Liver (tissue), 9 donors: Measurements from ENCODE around the gene ADAMTS15. TPM values are rescaled to one million over a fixed set of nuclear protein-coding genes. Genes with fewer than 3 reads are reported as not detected.

Source experiments
- DNase-seq: peaks from one replicate; pipeline ENCODE4 v3.0.0-alpha.2; 2017; ENCODE audit warnings: low spot score
- H3K27ac ChIP-seq, 2 donors: one replicate each; pipeline ENCODE4 v1.7.0; 2013; ENCODE audit warnings: inconsistent platforms in 2 of 2, low read length in 2 of 2, control low read depth in 1 of 2, low read depth in 1 of 2, mild to moderate bottlenecking in 1 of 2
- H3K27me3 ChIP-seq, 4 donors: one replicate each; pipeline versions ENCODE4 v1.6.1 to v1.7.0; 2013; ENCODE audit warnings: low read length in 3 of 4, inconsistent platforms in 1 of 4, mild to moderate bottlenecking in 1 of 4, moderate library complexity in 1 of 4; ENCODE audit not compliant: control insufficient read depth in 4 of 4, insufficient read depth in 4 of 4
- H3K36me3 ChIP-seq, 4 donors: one replicate each; pipeline versions ENCODE4 v1.6.1 to v1.7.0; 2013; ENCODE audit warnings: low read length in 3 of 4, mild to moderate bottlenecking in 3 of 4, low read depth in 1 of 4, moderate library complexity in 1 of 4; ENCODE audit not compliant: control insufficient read depth in 4 of 4, insufficient read depth in 3 of 4
- H3K4me1 ChIP-seq, 4 donors: one replicate each; pipeline versions ENCODE4 v1.6.1 to v1.7.0; 2013; ENCODE audit warnings: low read length in 3 of 4, mild to moderate bottlenecking in 3 of 4, moderate library complexity in 1 of 4; ENCODE audit not compliant: control insufficient read depth in 4 of 4, insufficient read depth in 4 of 4
- H3K4me3 ChIP-seq, 3 donors: one replicate each; pipeline versions ENCODE4 v1.6.1 to v1.7.0; 2013; ENCODE audit warnings: low read length in 3 of 3, control low read depth in 1 of 3, low read depth in 1 of 3, mild to moderate bottlenecking in 1 of 3
- H3K9ac ChIP-seq, 2 donors: one replicate each; pipeline ENCODE4 v1.7.0; 2013; ENCODE audit warnings: low read length in 2 of 2, mild to moderate bottlenecking in 2 of 2, moderate library complexity in 2 of 2, control low read depth in 1 of 2, low read depth in 1 of 2
- H3K9me3 ChIP-seq, 4 donors: one replicate each; pipeline versions ENCODE4 v1.6.1 to v1.7.0; 2013; ENCODE audit warnings: low read length in 3 of 4; ENCODE audit not compliant: control insufficient read depth in 4 of 4
- EGR1 ChIP-seq, 2 donors: IDR thresholded peaks; 2 replicates each; pipeline ENCODE4 v1.6.1; 2016 to 2018; ENCODE audit warnings: antibody characterized with exemption in 2 of 2, low read depth in 2 of 2
- FOXA1 ChIP-seq: IDR thresholded peaks from 2 replicates; pipeline ENCODE4 v1.6.1; 2016; ENCODE audit warnings: antibody characterized with exemption
- FOXA2 ChIP-seq: IDR thresholded peaks from 2 replicates; pipeline ENCODE4 v1.6.1; 2016; ENCODE audit warnings: antibody characterized with exemption
- GABPA ChIP-seq, 2 donors: IDR thresholded peaks in 1 of 2; conservative IDR thresholded peaks in 1 of 2; 2 replicates each; pipeline ENCODE4 v1.6.1; 2016; ENCODE audit warnings: antibody characterized with exemption in 2 of 2, mild to moderate bottlenecking in 1 of 2, moderate library complexity in 1 of 2
- HNF4A ChIP-seq, 2 donors: conservative IDR thresholded peaks; 2 replicates each; pipeline ENCODE4 v1.6.1; 2016; ENCODE audit warnings: antibody characterized with exemption in 2 of 2, mild to moderate bottlenecking in 2 of 2
- HNF4G ChIP-seq: IDR thresholded peaks from 2 replicates; pipeline ENCODE4 v1.6.1; 2016; ENCODE audit warnings: antibody characterized with exemption
- JUND ChIP-seq, 2 donors: IDR thresholded peaks; 2 replicates each; pipeline ENCODE4 v1.6.1; 2016; ENCODE audit warnings: antibody characterized with exemption in 2 of 2
- NR2F2 ChIP-seq: IDR thresholded peaks from 2 replicates; pipeline ENCODE4 v1.6.1; 2016; ENCODE audit warnings: antibody characterized with exemption
- RAD21 ChIP-seq, 2 donors: IDR thresholded peaks; 2 replicates each; pipeline ENCODE4 v1.6.1; 2016; ENCODE audit warnings: antibody characterized with exemption in 2 of 2, mild to moderate bottlenecking in 2 of 2
- RXRA ChIP-seq, 2 donors: IDR thresholded peaks; 2 replicates each; pipeline ENCODE4 v1.6.1; 2017 to 2018; ENCODE audit warnings: antibody characterized with exemption in 2 of 2, mild to moderate bottlenecking in 1 of 2
- SP1 ChIP-seq: IDR thresholded peaks from 2 replicates; pipeline ENCODE4 v1.6.1; 2018; ENCODE audit warnings: antibody characterized with exemption, mild to moderate bottlenecking
- TAF1 ChIP-seq: conservative IDR thresholded peaks from 2 replicates; pipeline ENCODE4 v1.6.1; 2016; ENCODE audit warnings: antibody characterized with exemption, mild to moderate bottlenecking
- YY1 ChIP-seq: IDR thresholded peaks from 2 replicates; pipeline ENCODE4 v1.6.1; 2016; ENCODE audit warnings: antibody characterized with exemption, mild to moderate bottlenecking
- WGBS: extraction: QIAGEN DNeasy Blood & Tissue Kit; methylation state at CpG from one replicate; pipeline ENCODE4 v1.1.7; 2013; 5-methylcytosine and 5-hydroxymethylcytosine counted together
- polyA plus RNA-seq, 2 donors: library from polyadenylated mRNA; stranded (reverse) in 1 of 2; unstranded in 1 of 2; fragments of 200-250 nt in 1 of 2; fragments of >200 nt in 1 of 2; fragmentation: Nextera tagmentation in 1 of 2; extraction: Ambion mirVana in 1 of 2; gene quantifications; one replicate each; pipeline versions ENCODE4 v1.2.1 to v1.2.3, GENCODE V29; 2013 to 2015
- total RNA-seq, 2 donors: library from RNA; depleted of rRNA; stranded (reverse); fragments of >200 nt; gene quantifications; one replicate each; pipeline ENCODE4 v1.2.3, GENCODE V29; 2014
- TF ChIP-seq, protein P1 (sequence below): IDR thresholded peaks from 2 replicates; pipeline ENCODE4 v1.6.1; 2016; ENCODE audit warnings: antibody characterized with exemption
- TF ChIP-seq, protein P2 (sequence below): fragments of 150-350 bp; IDR thresholded peaks from 2 replicates; pipeline ENCODE4 v1.5.1; 2017; ENCODE audit warnings: improper control_type of control experiment, low read depth, low read length; ENCODE audit not compliant: missing input control
- TF ChIP-seq, protein P3 (sequence below): IDR thresholded peaks from 2 replicates; pipeline ENCODE4 v1.6.1; 2016; ENCODE audit warnings: antibody characterized with exemption, mild to moderate bottlenecking
- TF ChIP-seq, protein P4 (sequence below): IDR thresholded peaks from 2 replicates; pipeline ENCODE4 v1.6.1; 2016; ENCODE audit warnings: antibody characterized with exemption
- TF ChIP-seq, protein P5 (sequence below): IDR thresholded peaks from 2 replicates; pipeline ENCODE4 v1.6.1; 2016; ENCODE audit warnings: antibody characterized with exemption
- donor health status: healthy.
- donor health status: healthy.
- donor health status: healthy.
- donor health status: healthy.
- donor health status: healthy.

Gene ADAMTS15
- total and polyA plus RNA-seq, 4 donors = 0.06 to 1.3 (median 0.77) TPM

DNA sequence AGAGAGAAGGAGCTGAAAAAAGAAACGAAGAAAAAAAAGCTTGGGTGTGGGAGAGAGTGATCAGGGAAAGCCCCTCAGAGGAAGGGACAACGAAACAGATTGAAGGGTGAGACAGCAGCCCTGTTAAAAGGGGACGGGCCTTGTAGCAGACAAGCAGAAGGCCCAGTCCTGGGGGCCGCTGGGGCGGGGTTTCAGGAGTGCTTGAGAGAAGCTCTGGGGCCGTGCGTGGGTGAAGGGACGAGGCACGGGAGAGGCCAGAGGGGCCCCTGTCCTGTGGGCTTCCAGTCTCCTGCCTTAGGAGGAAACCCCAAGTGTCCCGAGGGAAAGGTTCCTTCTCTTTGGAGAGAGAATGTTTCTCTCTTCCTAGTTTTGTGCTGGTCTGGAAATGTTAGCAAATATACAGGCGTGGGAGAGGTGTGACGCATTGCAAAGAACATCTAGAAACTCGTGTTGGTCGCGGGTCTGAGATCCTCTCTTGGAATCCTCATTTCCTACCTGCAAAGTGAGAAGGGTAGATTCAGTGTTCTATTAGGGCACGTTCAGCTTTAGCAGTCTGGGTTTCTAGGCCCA is 28.6 kb downstream of the ADAMTS15 start:
- H3K36me3 ChIP-seq = no peaks in the 10 kb centered on the region
- H3K27ac ChIP-seq = no peak overlapping the region
- H3K9ac ChIP-seq = no peak overlapping the region
- no peaks in the 10 kb centered on the region for H3K9me3 ChIP-seq
- 88% methylated on average over 16 of the region's 16 CpGs for WGBS
- no peak overlapping the region for H3K4me3 ChIP-seq
- TF ChIP-seq TAF1 = no peak
- TF ChIP-seq, protein P1, sequence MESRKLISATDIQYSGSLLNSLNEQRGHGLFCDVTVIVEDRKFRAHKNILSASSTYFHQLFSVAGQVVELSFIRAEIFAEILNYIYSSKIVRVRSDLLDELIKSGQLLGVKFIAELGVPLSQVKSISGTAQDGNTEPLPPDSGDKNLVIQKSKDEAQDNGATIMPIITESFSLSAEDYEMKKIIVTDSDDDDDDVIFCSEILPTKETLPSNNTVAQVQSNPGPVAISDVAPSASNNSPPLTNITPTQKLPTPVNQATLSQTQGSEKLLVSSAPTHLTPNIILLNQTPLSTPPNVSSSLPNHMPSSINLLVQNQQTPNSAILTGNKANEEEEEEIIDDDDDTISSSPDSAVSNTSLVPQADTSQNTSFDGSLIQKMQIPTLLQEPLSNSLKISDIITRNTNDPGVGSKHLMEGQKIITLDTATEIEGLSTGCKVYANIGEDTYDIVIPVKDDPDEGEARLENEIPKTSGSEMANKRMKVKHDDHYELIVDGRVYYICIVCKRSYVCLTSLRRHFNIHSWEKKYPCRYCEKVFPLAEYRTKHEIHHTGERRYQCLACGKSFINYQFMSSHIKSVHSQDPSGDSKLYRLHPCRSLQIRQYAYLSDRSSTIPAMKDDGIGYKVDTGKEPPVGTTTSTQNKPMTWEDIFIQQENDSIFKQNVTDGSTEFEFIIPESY = no peak
- no peak for TF ChIP-seq FOXA2
- no peak for TF ChIP-seq NR2F2
- TF ChIP-seq FOXA1 = no peak
- TF ChIP-seq RXRA (IDR thresholded peaks at IDR 0.05) = no peak
- no peak for TF ChIP-seq HNF4G
- TF ChIP-seq RAD21 (IDR thresholded peaks at IDR 0.05) = no peak
- TF ChIP-seq, protein P2, sequence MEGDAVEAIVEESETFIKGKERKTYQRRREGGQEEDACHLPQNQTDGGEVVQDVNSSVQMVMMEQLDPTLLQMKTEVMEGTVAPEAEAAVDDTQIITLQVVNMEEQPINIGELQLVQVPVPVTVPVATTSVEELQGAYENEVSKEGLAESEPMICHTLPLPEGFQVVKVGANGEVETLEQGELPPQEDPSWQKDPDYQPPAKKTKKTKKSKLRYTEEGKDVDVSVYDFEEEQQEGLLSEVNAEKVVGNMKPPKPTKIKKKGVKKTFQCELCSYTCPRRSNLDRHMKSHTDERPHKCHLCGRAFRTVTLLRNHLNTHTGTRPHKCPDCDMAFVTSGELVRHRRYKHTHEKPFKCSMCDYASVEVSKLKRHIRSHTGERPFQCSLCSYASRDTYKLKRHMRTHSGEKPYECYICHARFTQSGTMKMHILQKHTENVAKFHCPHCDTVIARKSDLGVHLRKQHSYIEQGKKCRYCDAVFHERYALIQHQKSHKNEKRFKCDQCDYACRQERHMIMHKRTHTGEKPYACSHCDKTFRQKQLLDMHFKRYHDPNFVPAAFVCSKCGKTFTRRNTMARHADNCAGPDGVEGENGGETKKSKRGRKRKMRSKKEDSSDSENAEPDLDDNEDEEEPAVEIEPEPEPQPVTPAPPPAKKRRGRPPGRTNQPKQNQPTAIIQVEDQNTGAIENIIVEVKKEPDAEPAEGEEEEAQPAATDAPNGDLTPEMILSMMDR = no peak
- no peak for TF ChIP-seq YY1
- TF ChIP-seq, protein P3, sequence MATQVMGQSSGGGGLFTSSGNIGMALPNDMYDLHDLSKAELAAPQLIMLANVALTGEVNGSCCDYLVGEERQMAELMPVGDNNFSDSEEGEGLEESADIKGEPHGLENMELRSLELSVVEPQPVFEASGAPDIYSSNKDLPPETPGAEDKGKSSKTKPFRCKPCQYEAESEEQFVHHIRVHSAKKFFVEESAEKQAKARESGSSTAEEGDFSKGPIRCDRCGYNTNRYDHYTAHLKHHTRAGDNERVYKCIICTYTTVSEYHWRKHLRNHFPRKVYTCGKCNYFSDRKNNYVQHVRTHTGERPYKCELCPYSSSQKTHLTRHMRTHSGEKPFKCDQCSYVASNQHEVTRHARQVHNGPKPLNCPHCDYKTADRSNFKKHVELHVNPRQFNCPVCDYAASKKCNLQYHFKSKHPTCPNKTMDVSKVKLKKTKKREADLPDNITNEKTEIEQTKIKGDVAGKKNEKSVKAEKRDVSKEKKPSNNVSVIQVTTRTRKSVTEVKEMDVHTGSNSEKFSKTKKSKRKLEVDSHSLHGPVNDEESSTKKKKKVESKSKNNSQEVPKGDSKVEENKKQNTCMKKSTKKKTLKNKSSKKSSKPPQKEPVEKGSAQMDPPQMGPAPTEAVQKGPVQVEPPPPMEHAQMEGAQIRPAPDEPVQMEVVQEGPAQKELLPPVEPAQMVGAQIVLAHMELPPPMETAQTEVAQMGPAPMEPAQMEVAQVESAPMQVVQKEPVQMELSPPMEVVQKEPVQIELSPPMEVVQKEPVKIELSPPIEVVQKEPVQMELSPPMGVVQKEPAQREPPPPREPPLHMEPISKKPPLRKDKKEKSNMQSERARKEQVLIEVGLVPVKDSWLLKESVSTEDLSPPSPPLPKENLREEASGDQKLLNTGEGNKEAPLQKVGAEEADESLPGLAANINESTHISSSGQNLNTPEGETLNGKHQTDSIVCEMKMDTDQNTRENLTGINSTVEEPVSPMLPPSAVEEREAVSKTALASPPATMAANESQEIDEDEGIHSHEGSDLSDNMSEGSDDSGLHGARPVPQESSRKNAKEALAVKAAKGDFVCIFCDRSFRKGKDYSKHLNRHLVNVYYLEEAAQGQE = no peak
- TF ChIP-seq JUND (IDR thresholded peaks at IDR 0.05) = no peak
- no peak for TF ChIP-seq SP1
- TF ChIP-seq EGR1 (IDR thresholded peaks at IDR 0.05; ENCODE audit: low read depth in 2 of 2) = no peak
- TF ChIP-seq, protein P4, sequence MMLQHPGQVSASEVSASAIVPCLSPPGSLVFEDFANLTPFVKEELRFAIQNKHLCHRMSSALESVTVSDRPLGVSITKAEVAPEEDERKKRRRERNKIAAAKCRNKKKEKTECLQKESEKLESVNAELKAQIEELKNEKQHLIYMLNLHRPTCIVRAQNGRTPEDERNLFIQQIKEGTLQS = no peak
- no peak for TF ChIP-seq GABPA (IDR thresholded peaks at IDR 0.05 in 1 of 2, conservative IDR thresholded peaks at IDR 0.05 in 1 of 2)
- TF ChIP-seq, protein P5, sequence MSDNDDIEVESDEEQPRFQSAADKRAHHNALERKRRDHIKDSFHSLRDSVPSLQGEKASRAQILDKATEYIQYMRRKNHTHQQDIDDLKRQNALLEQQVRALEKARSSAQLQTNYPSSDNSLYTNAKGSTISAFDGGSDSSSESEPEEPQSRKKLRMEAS = no peak
- TF ChIP-seq HNF4A (conservative IDR thresholded peaks at IDR 0.05) = no peak
- no peaks in the 10 kb centered on the region for H3K4me1 ChIP-seq
- DNase-seq = no peak
- H3K27me3 ChIP-seq = no peaks in the 10 kb centered on the region
